PFSK-1 (cell line): ENCODE measurements around the gene MKNK2.
A peak's percentile ranks its signal among the peaks of the same experiment; 100 is the strongest.

Source experiments
- FOXP2 ChIP-seq: optimal IDR thresholded peaks from 2 replicates; pipeline ENCODE3; 2011; ENCODE audit warnings: borderline replicate concordance, control low read depth, inconsistent platforms; ENCODE audit not compliant: insufficient read depth; ENCODE audit errors: extremely low read length, extremely low read depth
- POLR2AphosphoS5 ChIP-seq: IDR thresholded peaks from 2 replicates; pipeline ENCODE4 v1.6.1; 2012; ENCODE audit warnings: low read depth, mild to moderate bottlenecking, control low read depth, low read length, moderate library complexity
- SIN3A ChIP-seq: IDR thresholded peaks from 2 replicates; pipeline ENCODE4 v1.6.1; 2012; ENCODE audit warnings: mild to moderate bottlenecking, low read length, moderate library complexity, borderline replicate concordance; ENCODE audit not compliant: insufficient read depth
- TAF1 ChIP-seq: IDR thresholded peaks from 2 replicates; pipeline ENCODE4 v1.6.1; 2012; ENCODE audit warnings: low read length, control low read depth, borderline replicate concordance; ENCODE audit not compliant: insufficient read depth
- TF ChIP-seq, protein P1 (sequence below), 2 experiments: IDR thresholded peaks; 2 replicates each; pipeline versions ENCODE4 v1.6.1 to v1.8.0; 2011 to 2012; ENCODE audit warnings: low read depth in 2 of 2, low read length in 2 of 2, control low read depth in 1 of 2, inconsistent platforms in 1 of 2, mild to moderate bottlenecking in 1 of 2, moderate library complexity in 1 of 2; ENCODE audit not compliant: insufficient read depth in 1 of 2

The MKNK2 gene

DNA sequence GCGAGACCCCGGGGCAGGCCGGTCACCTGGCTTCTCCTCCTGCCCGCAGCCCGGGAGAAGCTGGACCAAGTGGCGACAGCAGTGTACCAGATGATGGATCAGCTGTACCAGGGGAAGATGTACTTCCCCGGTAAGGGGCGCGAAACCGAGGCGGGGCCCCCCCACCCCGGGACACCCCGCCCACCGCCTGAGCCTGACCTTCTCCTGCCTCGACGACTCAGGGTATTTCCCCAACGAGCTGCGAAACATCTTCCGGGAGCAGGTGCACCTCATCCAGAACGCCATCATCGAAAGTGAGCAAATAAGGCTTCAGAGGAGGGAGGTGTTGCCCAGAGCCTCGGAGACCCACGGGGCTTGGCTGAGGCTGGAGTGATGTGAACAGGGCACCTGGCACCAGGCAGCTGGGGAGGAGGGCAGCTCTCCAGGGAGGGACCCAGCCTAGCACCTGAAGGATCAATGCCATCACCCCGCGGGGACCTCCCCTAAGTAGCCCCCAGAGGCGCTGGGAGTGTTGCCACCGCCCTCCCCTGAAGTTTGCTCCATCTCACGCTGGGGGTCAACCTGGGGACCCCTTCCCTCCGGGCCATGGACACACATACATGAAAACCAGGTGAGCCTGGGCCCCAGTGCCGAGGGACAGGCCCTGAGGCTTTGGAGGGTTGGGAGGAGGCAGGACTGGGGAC, 46.3 kb upstream of the MKNK2 start:
- TF ChIP-seq POLR2AphosphoS5, result 0 out of 2 replicates have a peak, but pooled peaks have one; percentile 14
- TF ChIP-seq, protein P1, sequence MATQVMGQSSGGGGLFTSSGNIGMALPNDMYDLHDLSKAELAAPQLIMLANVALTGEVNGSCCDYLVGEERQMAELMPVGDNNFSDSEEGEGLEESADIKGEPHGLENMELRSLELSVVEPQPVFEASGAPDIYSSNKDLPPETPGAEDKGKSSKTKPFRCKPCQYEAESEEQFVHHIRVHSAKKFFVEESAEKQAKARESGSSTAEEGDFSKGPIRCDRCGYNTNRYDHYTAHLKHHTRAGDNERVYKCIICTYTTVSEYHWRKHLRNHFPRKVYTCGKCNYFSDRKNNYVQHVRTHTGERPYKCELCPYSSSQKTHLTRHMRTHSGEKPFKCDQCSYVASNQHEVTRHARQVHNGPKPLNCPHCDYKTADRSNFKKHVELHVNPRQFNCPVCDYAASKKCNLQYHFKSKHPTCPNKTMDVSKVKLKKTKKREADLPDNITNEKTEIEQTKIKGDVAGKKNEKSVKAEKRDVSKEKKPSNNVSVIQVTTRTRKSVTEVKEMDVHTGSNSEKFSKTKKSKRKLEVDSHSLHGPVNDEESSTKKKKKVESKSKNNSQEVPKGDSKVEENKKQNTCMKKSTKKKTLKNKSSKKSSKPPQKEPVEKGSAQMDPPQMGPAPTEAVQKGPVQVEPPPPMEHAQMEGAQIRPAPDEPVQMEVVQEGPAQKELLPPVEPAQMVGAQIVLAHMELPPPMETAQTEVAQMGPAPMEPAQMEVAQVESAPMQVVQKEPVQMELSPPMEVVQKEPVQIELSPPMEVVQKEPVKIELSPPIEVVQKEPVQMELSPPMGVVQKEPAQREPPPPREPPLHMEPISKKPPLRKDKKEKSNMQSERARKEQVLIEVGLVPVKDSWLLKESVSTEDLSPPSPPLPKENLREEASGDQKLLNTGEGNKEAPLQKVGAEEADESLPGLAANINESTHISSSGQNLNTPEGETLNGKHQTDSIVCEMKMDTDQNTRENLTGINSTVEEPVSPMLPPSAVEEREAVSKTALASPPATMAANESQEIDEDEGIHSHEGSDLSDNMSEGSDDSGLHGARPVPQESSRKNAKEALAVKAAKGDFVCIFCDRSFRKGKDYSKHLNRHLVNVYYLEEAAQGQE (IDR thresholded peaks at IDR 0.05; ENCODE audit: insufficient read depth in 1 of 2, low read depth in 2 of 2, low read length in 2 of 2), result no peak

DNA sequence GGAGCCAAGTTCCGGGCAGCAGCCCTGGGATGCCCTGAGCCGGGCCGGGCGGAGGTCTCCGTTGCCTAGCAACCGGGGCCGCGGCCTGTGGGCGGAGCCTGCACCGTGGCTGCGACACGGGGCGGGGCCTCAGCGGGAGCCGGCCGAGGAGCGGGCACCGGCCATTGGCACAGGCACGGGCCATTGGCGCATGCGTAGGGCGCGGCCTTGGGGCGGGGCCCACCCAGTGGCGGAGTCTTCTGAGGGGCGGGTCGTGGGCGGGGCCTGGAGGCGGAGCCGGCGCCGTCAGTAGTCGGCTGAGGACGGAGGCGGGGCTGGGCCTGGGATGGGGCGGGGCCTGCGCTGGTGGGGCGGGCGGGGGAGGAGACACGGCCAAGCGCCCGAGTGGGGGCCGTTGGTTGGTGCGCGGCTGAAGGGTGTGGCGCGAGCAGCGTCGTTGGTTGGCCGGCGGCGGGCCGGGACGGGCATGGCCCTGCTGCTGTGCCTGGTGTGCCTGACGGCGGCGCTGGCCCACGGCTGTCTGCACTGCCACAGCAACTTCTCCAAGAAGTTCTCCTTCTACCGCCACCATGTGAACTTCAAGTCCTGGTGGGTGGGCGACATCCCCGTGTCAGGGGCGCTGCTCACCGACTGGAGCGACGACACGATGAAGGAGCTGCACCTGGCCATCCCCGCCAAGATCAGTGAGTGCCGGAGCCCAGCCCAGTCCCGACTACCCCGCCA, 45.6 kb upstream of the MKNK2 start, which contains the start of gene IZUMO4:
IZUMO4 (plus strand) TSS at position 436 of the 723 bp plus-strand sequence; CDS start at position 467, 31 bp downstream.
- TF ChIP-seq TAF1 (no peak), SIN3A (peak; percentile 77; the same call in 1 of the 2 replicates), POLR2AphosphoS5 (no peak), FOXP2 (peak; percentile 51)
- TF ChIP-seq, protein P1 (IDR thresholded peaks at IDR 0.05; ENCODE audit: insufficient read depth in 1 of 2, low read depth in 2 of 2, low read length in 2 of 2), result no peak

DNA sequence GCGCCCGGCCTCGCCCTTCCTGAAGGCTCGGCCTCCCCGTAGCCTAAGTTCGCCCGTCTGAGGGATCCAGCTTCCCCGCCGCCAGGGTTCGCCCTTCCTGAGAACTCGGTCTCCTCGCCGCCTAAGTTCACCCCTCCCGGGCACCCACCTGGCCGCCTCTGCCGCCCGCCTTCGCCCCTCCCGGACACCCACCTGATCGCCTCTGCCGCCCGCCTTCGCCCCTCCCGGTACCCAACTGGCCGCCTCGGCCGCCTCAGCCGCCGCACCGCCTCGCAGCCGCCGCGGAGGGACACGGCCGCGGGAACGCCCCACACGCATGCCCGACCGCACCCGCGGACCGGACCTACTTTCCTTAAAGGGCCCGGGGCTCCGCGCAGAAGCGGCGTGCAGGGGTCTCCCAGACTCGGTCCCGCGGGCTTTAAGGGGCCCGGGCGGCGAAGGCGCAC, 45.0 kb upstream of the MKNK2 start, which contains the start of gene MOB3A:
MOB3A (minus strand) TSS at position 293 of the 446 bp plus-strand sequence. CDS start 17,766 bp downstream, outside the sequence.
- TF ChIP-seq SIN3A (peak; percentile 82; the same call in 1 of the 2 replicates), POLR2AphosphoS5 (peak; percentile 57; the same call in 1 of the 2 replicates), TAF1 (peak; percentile 73; the same call in 1 of the 2 replicates), FOXP2 (peak; percentile 91)
- TF ChIP-seq, protein P1 (IDR thresholded peaks at IDR 0.05; ENCODE audit: insufficient read depth in 1 of 2, low read depth in 2 of 2, low read length in 2 of 2), result no peak

DNA sequence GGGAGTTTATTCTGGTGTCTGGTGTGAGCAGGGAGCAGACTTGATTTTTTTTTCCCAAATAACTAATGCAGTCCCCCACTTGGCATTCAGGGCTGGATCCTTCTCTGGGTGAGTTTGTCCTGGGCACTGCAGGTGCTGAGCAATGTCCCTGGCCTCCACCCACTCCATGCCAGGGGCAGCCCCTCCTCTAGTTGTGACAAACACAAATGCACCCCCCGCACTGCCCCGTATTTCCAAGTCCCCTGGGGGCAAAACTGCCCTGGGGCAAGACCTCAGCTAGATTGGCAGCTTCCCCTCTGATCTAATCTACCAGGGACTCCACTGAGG, 38.6 kb upstream of the MKNK2 start:
- no peak for TF ChIP-seq POLR2AphosphoS5
- no peak for TF ChIP-seq FOXP2
- TF ChIP-seq, protein P1 (IDR thresholded peaks at IDR 0.05; ENCODE audit: insufficient read depth in 1 of 2, low read depth in 2 of 2, low read length in 2 of 2), result no peak
- TF ChIP-seq SIN3A, result no peak
- TF ChIP-seq TAF1, result no peak
